Jurkat, Clone E6-1 (cell line): ENCODE results near the gene KLC4.
A peak's percentile ranks its signal among the peaks of the same experiment; 100 is the strongest.
"Not testable (repeated sequence)": the region's sequence is repeated elsewhere in the genome, so short reads cannot be mapped to it uniquely, and the experiment has no call there.

Experiments
- DNase-seq: peaks from one replicate; pipeline ENCODE4 v3.0.0-alpha.2; 2011; ENCODE audit warnings: low read depth, low spot score
- H3K4me3 ChIP-seq: 2 replicates; pipeline ENCODE4 v1.5.1; 2011; ENCODE audit warnings: mild to moderate bottlenecking, low read length, control low read depth, moderate library complexity

The KLC4 gene

DNA sequence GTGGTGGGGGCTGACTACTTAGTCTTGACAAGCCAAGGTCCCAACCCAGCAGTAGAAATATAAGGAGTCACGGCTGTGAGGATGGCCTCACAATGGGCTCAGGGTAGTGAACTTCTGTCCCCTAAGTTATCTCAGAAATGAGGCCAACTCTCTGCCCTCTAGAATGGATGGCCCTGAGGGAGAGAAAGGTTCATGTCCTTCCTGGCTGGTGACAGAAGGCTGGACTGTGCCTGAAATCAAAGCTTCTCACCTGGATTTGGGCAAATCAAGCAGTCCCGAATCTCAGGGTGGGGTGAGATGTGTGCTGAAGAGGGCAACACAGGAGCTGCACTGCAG is 25.3 kb upstream of the KLC4 start:
- H3K4me3 ChIP-seq = no peak overlapping the region
- DNase-seq = no peak

DNA sequence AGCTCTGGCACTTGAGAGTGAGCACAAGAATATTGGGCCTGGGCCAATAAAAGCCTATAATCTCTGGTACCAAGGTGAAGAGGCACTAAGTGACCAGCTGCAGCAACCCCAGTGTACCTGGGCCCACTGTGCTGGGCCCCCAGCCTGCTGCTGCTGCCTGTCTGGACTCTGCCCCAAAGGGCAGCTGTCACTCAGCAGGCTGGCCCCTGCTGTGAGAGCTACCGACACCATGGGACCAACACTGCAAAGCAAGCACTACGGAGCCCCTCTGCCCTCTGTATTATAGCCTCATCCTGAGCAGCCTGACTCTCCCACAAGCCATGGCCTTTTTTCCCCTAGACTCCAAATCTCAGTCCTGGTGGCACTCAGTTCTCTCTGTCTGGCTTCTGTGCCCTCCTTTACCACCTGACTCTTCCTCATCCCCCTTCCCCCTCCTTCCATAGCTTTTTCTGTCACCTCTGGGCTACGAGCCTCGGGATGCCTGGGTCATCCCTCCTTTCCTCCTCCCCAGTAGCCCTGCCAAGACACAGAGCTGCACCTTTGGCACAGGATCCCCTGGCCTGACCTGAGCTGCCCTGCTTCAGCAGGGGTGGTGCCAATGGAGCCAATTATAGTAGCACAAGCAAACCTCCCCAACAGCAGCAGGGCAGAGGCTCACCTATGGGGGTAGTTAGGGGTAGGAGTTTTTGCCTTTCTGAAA is 23.8 kb upstream of the KLC4 start:
- no peak for DNase-seq
- no peak overlapping the region for H3K4me3 ChIP-seq

DNA sequence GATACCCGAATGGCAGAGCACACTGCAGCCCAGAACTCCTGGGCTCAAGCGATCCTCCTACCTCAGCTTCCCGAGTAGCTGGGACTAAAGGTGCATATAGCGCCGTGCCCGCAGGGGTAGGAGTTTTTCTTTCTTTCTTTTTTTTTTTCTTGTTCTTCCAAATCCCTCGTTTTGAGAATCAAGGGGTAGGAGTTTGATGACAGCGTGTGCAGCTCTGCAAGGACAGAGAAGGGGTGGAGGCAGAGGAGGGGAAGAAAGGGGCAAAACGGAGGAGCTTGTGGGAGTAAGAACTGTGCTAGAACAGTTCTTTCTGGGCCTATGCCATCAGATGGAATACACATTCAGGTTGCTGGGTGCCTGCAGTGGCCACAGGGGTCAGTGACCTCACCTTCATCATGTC is 22.7 kb upstream of the KLC4 start:
- no peak overlapping the region for H3K4me3 ChIP-seq
- no peak for DNase-seq

DNA sequence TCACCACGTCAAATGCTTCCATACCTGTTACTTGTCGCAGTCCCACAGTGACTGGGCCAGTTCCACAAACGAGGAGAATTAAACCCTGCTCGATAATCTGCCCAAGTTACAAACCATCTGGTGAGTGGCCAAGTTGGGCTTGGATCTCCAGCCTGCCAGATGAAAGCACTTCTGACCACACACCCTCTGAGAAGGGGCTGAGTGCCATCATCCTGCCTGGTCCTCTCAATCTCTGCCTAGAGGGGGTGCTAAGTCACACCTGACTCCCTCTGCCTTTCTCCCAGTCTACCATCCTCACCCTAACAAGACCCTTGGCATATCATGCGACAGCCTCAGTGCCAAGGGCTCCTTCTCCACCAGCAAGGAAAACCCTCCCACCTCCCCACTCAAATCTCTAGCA is 22.2 kb upstream of the KLC4 start:
- no peak overlapping the region for H3K4me3 ChIP-seq
- DNase-seq = no peak

DNA sequence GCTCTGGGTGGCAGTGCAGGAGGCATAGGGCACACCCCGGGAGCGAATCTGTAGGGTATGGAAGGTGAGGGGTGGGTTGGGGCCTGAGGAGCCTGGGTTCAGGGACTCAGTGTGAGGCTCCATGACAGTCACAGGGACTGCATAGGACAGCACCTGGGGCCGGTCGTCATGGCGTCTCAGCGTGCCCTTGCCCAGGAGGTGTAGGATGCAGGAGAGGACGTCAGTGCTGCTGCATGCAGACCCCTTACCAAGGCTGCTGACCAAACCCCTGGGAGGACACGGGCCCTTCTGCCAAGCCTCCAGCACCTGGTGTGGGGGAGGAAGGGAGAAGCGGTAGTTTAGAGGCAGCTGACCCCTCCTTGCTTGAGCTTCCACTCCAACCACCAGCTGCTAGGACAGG is 21.7 kb upstream of the KLC4 start:
- H3K4me3 ChIP-seq = no peak overlapping the region
- DNase-seq = no peak

DNA sequence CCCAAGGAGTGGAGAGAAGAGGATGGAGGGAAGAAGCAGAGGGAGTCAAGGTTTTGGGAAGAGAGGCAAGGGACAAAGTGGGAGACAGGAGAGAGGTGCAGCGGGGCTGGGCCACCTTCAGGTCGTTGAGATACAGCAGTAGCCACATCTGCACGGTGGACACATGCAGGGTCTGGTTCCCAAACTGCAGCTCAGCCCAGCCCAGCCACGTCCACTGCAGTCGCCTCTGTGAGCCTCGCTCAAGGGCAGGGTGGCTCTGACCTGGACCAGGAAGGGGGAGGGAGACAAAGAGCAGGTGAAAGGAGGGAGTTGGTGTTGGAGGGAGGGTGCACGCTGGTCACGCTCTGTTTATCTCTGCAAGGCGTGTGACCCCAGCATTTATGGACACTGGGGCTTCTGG is 20.7 kb upstream of the KLC4 start:
- H3K4me3 ChIP-seq = no peak overlapping the region
- DNase-seq = no peak

DNA sequence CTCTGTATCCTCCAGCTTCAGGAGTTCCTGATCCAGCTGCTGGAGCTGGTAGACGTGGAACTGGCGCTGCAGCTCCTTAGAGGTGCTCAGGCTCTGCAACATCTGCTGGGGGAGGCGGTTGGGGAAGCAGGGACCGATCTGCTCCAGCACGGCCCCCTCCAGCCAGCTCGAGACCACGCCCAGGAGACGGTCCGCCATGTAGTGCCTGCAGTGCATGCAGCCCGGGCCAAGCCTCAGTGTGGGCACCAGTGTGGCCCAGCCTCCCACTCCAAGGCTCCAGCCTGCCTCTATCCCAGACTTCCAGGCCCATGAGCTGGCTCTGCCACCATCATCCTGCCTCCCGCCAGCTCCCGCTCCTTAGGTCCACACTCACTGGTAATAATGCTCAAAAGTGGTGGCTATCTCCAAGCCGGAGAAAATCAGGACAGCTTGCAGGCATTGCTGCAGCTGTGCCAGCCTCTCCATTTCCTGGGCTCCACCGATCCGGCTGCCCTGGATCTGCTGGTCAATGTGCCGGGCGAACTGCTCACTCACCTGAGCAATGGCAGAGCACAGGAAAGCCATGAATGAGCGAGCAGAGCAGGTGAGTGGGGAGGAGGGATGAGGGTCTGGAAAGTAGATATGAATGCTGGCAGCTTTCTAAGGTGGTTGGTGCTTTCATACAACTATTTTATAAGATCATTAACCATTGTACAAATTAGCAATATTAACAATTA is 18.7 kb upstream of the KLC4 start:
- no peak for DNase-seq
- no peak overlapping the region for H3K4me3 ChIP-seq

DNA sequence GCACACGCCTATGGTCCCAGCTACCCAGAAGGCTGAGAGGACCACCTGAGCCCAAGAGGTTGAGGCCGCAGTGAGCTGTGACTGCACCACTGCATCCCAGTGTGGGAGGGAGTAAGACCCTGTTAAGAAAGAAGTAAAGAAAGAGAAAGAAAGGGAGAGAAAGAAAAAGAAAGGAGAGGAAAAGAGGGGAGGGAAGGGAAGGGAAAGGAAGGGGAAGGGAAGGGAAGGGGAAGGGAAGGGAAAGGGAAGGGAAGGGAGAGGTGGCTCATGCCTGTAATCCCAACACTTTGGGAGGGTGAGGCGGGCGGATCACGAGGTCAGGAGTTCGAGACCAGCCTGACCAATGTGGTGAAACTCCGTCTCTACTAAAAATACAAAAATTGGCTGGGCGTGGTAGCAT is 18.0 kb upstream of the KLC4 start:
- H3K4me3 ChIP-seq, DNase-seq: not testable (repeated sequence)

DNA sequence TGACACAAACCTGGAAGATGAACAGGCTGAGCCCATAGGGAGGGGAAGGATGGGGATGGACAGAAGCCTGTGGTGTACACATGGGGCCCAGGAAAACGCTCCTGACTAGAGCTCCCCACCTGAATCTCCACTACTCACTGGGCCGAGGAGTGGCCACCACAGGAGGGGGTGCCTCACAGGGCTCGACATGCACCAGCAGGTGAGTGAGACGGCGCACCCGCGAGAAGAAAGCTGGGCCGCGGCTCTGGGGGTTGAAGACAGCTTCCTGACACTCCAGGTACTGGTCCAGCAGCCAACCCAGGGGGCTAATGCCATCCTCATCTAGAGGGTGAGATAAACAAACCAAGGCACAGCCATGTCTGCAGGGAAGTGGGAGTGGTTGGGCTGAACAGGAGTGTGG is 16.1 kb upstream of the KLC4 start:
- DNase-seq = no peak
- H3K4me3 ChIP-seq = no peak overlapping the region

DNA sequence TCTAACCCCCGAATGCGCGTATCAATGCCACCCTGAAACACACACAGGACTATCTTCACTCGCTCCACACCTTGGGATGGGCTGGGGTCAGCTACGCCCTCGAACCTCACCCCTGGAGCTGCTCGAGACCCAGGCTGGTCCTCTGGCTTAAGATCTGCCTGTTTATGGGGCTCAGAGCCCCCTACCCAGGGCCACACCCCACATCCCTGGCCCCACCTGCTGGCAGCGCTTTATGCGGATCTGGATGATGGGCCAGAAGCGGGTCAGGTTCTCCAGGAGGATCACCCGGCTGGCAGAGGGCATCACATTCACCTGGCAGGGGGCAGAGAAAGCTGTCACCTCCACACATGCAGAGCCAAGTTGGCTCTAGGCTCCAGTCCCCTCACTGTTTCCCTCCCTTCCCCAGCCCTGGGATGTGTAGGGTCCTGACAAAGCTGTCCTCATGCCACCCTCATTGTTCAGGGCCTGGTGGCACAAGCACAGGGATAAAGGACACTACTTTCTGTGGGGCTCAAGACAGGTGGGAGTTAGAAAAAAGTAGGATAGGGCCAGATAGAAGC is 14.0 kb upstream of the KLC4 start:
- H3K4me3 ChIP-seq = no peak overlapping the region
- DNase-seq = no peak

DNA sequence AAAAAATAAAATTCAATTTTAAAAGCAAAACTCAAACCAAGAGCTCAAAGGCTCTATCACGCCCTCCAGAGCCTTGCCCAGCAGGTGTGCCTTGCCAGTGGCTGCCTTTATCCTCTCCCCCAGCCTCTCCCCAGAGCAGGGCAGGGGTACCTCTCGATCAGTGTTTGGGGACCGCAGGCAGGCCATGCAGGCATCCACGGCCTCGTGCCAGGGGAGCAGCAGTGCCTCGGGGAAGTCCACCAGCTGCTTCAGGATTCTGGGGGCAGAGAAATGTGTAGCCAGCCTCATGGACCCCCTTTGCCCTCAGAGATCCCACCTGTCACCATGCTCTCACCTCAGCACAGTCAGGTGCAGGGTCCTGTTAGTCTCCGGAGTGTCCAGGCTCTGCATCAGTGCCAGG is 11.4 kb upstream of the KLC4 start:
- no peak for DNase-seq
- H3K4me3 ChIP-seq = no peak overlapping the region

DNA sequence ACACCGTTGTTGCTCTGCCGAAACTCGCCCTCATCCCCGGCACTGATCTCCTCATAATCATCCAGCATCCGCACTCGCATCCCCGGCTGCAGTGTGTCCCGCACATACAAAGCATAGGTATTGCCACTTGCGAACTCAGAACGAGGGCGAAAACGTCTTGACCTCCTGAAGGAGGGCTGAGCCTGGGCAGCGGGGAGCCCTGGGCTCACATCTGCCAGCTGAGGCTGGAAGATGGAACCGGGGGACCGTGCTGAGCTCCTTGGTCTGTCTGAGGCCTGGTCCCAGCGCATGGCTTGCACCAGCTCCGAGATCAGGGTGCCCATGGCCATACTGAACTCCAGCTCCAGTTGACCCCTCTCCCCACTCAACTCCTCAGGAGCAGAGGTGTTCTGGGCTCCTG is 8.4 kb upstream of the KLC4 start:
- H3K4me3 ChIP-seq = no peak overlapping the region

DNA sequence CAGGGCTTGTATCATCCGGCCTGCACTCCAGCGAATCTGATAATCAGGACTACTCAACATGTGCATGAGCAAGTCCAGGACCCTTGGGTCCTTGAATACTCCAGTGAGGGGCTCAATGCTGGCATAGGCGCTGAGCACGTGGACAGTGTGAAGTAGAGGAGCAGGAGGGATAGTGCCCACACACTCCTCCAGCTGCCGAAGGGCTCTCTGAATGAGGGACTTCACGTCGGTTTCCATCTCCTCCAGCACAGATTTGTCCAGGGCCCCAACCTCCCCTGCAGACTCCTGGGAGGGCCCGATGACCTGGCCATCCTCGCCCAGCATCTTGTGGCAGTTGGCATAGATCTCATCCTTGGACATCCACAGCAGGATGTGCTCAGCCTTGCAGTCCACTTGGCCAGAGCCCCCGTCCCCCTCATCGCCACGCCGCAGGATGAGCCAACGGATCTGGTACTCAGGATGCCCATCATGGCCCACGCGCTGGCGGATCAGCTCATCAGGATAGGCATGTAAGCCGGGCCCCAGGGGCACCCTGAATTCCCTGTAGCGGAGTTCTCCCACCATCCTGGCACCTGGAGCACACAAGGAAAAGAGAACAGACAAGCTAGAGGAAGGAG is 7.1 kb upstream of the KLC4 start:
- DNase-seq = no peak
- H3K4me3 ChIP-seq = peak overlapping the region; percentile 87

More for the DNA sequence above, 8.4 kb upstream of the KLC4 start:
- DNase-seq = no peak

DNA sequence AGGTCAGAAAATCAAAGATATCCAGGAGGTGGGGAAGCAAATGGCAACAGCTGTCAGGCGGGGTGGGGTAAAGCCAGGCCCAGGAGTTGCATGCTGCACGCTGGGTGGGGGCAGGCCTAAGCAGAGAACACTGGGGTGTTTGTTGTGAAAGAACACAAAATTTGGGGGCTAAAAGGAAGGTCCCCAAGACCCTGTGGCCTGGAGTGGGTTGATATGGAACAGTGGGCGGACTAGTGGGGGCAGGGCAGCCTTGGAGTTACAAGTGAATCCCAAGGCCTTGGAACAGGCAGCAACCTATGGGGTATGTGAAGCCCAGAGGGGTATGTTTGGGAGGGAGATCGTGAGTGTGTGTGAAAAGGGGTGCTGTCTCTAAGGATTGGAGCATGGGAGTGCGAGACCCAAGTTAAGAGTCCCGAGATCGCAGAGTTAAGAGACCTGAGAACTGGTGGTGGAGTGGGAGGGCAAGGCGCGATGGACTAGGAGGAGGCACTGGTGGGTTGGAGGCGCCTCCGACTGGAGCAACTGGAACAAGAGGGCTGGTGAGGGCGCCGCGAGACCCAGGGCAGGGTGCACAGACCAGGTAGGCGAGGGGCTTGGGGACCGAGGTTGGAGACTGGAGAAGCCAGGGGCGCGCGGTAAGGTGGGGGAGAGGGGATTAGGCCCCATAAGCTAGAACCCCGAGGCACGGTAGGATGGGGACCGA is 6.4 kb upstream of the KLC4 start:
- DNase-seq = no peak
- peak overlapping the region; percentile 87 for H3K4me3 ChIP-seq

DNA sequence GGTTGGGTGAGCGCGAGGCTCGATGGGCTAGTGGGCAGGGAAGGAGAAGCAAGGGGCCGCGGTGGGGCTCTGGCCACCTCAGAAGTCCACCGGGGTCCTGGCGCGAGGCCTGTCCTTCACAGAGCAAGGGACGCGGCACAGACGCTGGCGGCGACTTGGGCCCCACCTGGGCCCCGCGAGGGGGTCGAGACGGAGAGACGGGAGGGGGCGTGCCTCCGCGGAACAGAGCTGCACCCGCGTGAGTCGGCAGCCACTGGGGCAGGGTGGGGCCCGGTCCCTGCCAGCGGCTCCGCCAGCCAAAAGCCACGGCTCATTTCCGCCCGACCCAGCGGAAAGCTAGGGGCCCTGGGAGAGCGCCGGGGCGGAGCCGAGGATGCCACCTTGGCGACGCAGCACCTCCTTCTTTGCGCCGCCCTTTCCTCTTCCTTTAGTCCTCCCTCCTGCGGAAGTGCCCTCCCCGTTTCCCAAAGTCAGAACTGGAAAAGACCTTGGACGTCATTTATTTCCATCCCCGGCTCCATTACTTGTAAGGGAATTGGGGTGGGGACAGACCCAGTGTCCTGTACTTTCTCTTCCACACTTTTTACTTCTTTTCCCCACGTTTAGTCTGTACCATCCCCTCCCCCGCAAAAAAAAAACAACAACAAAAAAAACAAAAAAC is 5.8 kb upstream of the KLC4 start, which contains the start of gene CUL7:
CUL7 (minus strand) TSS at position 307 of the 661 bp plus-strand sequence. CDS start 1,063 bp downstream, outside the sequence.
- peak; percentile 89 for DNase-seq
- peak within 1 kb of the TSS; percentile 87 for H3K4me3 ChIP-seq

DNA sequence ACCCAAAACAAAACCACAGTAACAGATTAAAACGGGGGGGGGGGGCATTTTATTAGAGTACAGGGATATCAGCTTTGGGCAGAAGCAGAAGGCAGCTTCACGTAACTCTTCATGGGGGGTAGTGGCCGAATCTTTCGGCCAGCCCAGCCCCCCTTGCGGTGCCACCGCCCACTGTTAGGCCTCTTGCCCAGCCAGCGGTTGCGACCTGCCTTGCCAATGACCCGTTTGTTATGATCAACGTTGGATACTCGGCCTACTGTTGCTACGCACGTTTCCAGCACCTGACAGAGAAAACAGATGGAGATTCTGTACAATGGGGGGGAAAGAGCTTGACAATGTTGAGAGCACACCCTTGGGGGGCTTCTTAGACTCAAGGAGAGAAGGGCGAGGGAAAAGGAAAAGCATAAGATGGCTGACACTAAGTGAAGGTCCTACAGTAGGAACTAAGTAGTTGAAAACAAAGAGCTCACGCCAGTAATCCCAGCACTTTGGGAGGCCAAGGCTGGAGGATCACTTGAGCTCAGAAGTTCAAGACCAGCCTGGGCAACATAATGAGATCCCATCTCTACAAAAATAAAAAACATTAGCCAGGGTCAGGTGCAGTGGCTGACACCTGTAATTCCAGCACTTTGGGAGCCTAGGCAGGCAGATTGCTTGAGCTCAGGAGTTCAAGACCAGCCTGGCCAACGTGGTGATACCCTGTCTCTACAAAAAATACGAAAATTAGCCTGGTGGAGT is 5.1 kb upstream of the KLC4 start:
- H3K4me3 ChIP-seq = peak overlapping the region; percentile 87
- no peak for DNase-seq

DNA sequence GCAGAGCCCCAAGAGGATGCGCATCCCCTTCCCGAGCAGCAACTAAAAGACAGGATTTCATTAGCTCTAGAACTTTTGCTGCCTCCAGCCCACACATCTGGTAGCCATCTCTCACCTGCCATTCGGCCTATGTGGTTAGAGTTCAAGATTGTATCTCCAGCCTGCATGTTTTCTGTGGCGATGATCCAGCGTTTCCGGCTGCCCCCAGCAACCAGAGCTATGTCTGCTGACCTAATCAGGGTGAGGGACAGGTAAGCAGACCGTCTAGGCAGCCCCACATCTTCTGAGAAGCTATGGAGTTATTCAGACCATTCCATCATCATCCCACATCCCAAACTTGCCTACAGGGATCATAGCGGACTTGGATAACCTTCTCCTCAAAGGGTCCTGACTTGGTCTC is 3.5 kb upstream of the KLC4 start:
- H3K4me3 ChIP-seq = no peak overlapping the region
- DNase-seq = no peak

DNA sequence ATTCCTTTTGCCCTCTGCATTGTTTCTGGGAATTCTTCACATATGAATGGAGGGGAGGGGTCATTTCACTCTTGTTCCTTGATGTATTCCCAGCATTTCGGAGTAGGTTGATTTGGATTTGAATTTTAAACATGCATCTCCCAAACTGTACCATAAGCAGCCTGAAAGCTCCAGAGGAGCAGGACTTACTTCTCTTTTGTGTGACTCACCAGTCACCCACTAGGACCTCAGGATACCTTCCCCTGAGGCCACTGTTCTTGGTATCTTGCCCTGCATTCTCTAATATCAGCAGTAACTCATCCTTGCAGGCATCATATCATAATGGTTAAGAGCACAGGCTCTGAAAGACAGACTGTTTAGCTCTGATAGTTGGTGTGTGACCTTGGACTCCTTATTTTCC is 900 bp upstream of the KLC4 start:
- H3K4me3 ChIP-seq = peak overlapping the region; percentile 96
- DNase-seq = no peak
